ENCODE results near the gene SLC6A11.

Gene SLC6A11

GRCh38 chr3:10928961-10929471 lies 113.0 kb downstream of the SLC6A11 start:
- DNase-seq (ENCODE audit: low spot score) = peak; percentile 29
- peaks cover 20% of the 10 kb centered on the region for H3K4me1 ChIP-seq (ENCODE audit: insufficient read depth, poor library complexity, severe bottlenecking)

DNA sequence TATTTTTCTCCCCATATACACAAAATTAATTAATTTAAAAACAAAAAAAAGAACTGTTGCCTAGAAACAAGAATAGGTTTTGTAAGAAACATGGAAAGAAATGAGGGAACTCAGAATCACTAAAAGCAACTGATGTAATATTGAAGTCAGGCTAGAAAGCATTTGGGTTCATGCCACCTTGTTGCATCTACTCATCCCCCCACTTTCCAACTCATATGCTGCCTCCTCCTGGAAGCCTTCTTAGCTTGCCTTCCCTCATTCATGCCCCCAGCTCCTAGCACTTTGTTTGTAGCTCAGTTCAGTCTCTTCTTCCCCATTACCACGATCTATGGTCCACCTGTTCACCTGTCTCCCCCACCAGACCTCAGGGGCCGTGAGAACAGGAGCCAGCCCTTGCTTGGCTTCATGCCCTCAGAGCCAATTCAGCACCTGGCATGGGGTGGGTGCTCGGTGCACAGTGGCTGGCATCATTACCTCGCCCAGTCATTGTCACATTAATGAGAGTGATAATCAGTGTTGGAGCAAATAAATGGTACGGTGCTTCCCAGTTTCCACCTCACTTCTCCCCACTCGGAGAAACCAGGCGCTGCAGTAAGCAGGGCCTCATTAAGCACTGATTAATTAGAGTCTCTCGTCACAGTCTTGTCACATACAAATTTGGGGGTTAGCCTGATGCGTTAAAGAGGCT lies 114.1 kb downstream of the SLC6A11 start:
- Histone ChIP-seq H3K4me3 (ENCODE audit: severe bottlenecking) (no peak overlapping the region), H3K27ac (ENCODE audit: poor library complexity, severe bottlenecking) (no peak overlapping the region), H3K4me1 (ENCODE audit: insufficient read depth, poor library complexity, severe bottlenecking) (peaks cover 23% of the 10 kb centered on the region), H3K9me3 (ENCODE audit: severe bottlenecking) (no peaks in the 10 kb centered on the region), H3K27me3 (ENCODE audit: insufficient read depth, poor library complexity, severe bottlenecking) (no peaks in the 10 kb centered on the region), H3K36me3 (ENCODE audit: low read depth) (no peaks in the 10 kb centered on the region)
- DNase-seq (ENCODE audit: low spot score) (peak; percentile 15), ATAC-seq (ENCODE audit: low read depth) (no peak)
- TF ChIP-seq, protein P1, sequence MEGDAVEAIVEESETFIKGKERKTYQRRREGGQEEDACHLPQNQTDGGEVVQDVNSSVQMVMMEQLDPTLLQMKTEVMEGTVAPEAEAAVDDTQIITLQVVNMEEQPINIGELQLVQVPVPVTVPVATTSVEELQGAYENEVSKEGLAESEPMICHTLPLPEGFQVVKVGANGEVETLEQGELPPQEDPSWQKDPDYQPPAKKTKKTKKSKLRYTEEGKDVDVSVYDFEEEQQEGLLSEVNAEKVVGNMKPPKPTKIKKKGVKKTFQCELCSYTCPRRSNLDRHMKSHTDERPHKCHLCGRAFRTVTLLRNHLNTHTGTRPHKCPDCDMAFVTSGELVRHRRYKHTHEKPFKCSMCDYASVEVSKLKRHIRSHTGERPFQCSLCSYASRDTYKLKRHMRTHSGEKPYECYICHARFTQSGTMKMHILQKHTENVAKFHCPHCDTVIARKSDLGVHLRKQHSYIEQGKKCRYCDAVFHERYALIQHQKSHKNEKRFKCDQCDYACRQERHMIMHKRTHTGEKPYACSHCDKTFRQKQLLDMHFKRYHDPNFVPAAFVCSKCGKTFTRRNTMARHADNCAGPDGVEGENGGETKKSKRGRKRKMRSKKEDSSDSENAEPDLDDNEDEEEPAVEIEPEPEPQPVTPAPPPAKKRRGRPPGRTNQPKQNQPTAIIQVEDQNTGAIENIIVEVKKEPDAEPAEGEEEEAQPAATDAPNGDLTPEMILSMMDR (IDR thresholded peaks at IDR 0.05; ENCODE audit: poor library complexity, severe bottlenecking) = no peak

More at GRCh38 chr3:10928961-10929471, 113.0 kb downstream of the SLC6A11 start:
- H3K27me3 ChIP-seq (ENCODE audit: insufficient read depth, poor library complexity, severe bottlenecking) = no peaks in the 10 kb centered on the region
- H3K36me3 ChIP-seq (ENCODE audit: low read depth) = no peaks in the 10 kb centered on the region
- H3K27ac ChIP-seq (ENCODE audit: poor library complexity, severe bottlenecking) = no peak overlapping the region
- no peak overlapping the region for H3K4me3 ChIP-seq (ENCODE audit: severe bottlenecking)
- no peaks in the 10 kb centered on the region for H3K9me3 ChIP-seq (ENCODE audit: severe bottlenecking)
- no peak for ATAC-seq (ENCODE audit: low read depth)
- TF ChIP-seq, protein P1 (IDR thresholded peaks at IDR 0.05; ENCODE audit: poor library complexity, severe bottlenecking) = no peak

DNA sequence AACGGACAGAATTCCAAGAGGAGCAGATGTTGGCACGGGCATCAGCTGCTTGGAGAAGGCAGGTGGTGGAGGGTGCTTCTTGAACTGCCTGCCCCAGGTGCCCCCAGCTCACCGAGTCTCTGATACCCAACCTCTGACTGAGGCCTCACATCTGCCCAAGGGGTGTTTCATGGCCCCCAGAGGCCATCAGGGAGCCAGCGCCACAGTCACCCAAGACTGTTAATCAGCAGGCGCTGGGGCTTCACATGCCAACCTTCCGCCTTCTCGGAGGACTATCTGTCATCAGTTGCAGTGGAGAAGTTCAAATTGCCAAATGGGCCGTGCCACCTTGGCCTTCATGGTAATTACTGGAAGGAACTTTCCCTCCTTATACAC lies 114.6 kb downstream of the SLC6A11 start:
- Histone ChIP-seq H3K36me3 (ENCODE audit: low read depth) (no peaks in the 10 kb centered on the region), H3K27me3 (ENCODE audit: insufficient read depth, poor library complexity, severe bottlenecking) (no peaks in the 10 kb centered on the region), H3K27ac (ENCODE audit: poor library complexity, severe bottlenecking) (no peak overlapping the region), H3K4me1 (ENCODE audit: insufficient read depth, poor library complexity, severe bottlenecking) (peaks cover 23% of the 10 kb centered on the region), H3K4me3 (ENCODE audit: severe bottlenecking) (no peak overlapping the region), H3K9me3 (ENCODE audit: severe bottlenecking) (no peaks in the 10 kb centered on the region)
- TF ChIP-seq, protein P1 (IDR thresholded peaks at IDR 0.05; ENCODE audit: poor library complexity, severe bottlenecking) = no peak
- no peak for ATAC-seq (ENCODE audit: low read depth)
- peak; percentile 22 for DNase-seq (ENCODE audit: low spot score)

DNA sequence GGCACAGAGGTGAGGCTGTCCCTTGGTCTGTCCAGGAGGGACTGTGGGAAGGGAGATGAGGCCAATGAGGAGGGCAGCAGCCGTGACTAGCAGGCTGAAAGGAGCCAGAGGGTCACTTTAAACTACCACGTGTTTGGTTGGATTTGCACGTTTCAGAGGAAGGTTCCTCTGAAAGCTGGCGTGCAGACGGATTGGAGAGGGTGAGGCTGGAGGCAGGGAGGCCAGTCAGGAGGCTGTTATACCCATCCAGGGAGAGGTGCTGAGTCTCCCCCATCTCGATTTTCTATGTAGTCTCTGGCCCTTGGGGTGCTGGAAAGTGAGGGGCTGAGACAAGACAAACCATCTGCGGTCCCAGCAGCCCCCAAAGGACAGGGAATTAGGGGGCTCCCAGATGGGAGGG lies 116.6 kb downstream of the SLC6A11 start:
- Histone ChIP-seq H3K4me1 (ENCODE audit: insufficient read depth, poor library complexity, severe bottlenecking) (peaks cover 16% of the 10 kb centered on the region), H3K9me3 (ENCODE audit: severe bottlenecking) (no peaks in the 10 kb centered on the region), H3K36me3 (ENCODE audit: low read depth) (no peaks in the 10 kb centered on the region), H3K4me3 (ENCODE audit: severe bottlenecking) (no peak overlapping the region), H3K27ac (ENCODE audit: poor library complexity, severe bottlenecking) (peak overlapping the region; percentile 91), H3K27me3 (ENCODE audit: insufficient read depth, poor library complexity, severe bottlenecking) (no peaks in the 10 kb centered on the region)
- peak; percentile 13 for DNase-seq (ENCODE audit: low spot score)
- TF ChIP-seq, protein P1 (IDR thresholded peaks at IDR 0.05; ENCODE audit: poor library complexity, severe bottlenecking) = no peak
- no peak for ATAC-seq (ENCODE audit: low read depth)

GRCh38 chr3:10933021-10933420 lies 117.0 kb downstream of the SLC6A11 start:
- Histone ChIP-seq H3K27me3 (ENCODE audit: insufficient read depth, poor library complexity, severe bottlenecking) (no peaks in the 10 kb centered on the region), H3K9me3 (ENCODE audit: severe bottlenecking) (no peaks in the 10 kb centered on the region), H3K36me3 (ENCODE audit: low read depth) (no peaks in the 10 kb centered on the region), H3K4me1 (ENCODE audit: insufficient read depth, poor library complexity, severe bottlenecking) (peaks cover 14% of the 10 kb centered on the region), H3K27ac (ENCODE audit: poor library complexity, severe bottlenecking) (peak overlapping the region; percentile 91), H3K4me3 (ENCODE audit: severe bottlenecking) (no peak overlapping the region)
- DNase-seq (ENCODE audit: low spot score) (peak; percentile 38), ATAC-seq (ENCODE audit: low read depth) (no peak)
- TF ChIP-seq, protein P1 (IDR thresholded peaks at IDR 0.05; ENCODE audit: poor library complexity, severe bottlenecking) = no peak

All from RWPE2 (cell line).